Mesenchymal stem cell (in vitro differentiated cells and primary cell): ENCODE results near the gene LENEP.

Experiments
- DNase-seq: peaks from one replicate; pipeline ENCODE4 v3.0.0-alpha.2; 2013
- H2AFZ ChIP-seq: one replicate; pipeline ENCODE4 v1.6.1; 2013; ENCODE audit warnings: low read depth, mild to moderate bottlenecking, control low read depth, inconsistent platforms, low read length, moderate library complexity
- H2AK5ac ChIP-seq: 2 replicates; pipeline ENCODE4 v1.6.1; 2013; ENCODE audit warnings: low read length, moderate library complexity, mild to moderate bottlenecking, inconsistent platforms; ENCODE audit not compliant: severe bottlenecking
- H2BK120ac ChIP-seq: one replicate; pipeline ENCODE4 v1.6.1; 2013; ENCODE audit warnings: low read depth, mild to moderate bottlenecking, inconsistent platforms, low read length, moderate library complexity
- H2BK12ac ChIP-seq, 2 experiments: one replicate each; pipeline ENCODE4 v1.6.1; 2013; ENCODE audit warnings: inconsistent platforms in 2 of 2, low read length in 2 of 2, mild to moderate bottlenecking in 2 of 2, moderate library complexity in 2 of 2, control low read depth in 1 of 2
- H2BK15ac ChIP-seq: one replicate; pipeline ENCODE4 v1.6.1; 2013; ENCODE audit warnings: mild to moderate bottlenecking, low read depth, inconsistent platforms; ENCODE audit not compliant: poor library complexity, severe bottlenecking
- H2BK5ac ChIP-seq: 2 replicates; pipeline ENCODE4 v1.6.1; 2013; ENCODE audit warnings: low read depth, mild to moderate bottlenecking, low read length, control low read depth, inconsistent platforms; ENCODE audit not compliant: poor library complexity, severe bottlenecking
- H3K14ac ChIP-seq, 2 experiments: one replicate each; pipeline ENCODE4 v1.6.1; 2013; ENCODE audit warnings: inconsistent platforms in 2 of 2, low read length in 2 of 2, control low read depth in 1 of 2, mild to moderate bottlenecking in 1 of 2, moderate library complexity in 1 of 2
- H3K18ac ChIP-seq, 2 experiments: one replicate each; pipeline ENCODE4 v1.6.1; 2013; ENCODE audit warnings: inconsistent platforms in 2 of 2, low read length in 2 of 2, control low read depth in 1 of 2, low read depth in 1 of 2, mild to moderate bottlenecking in 1 of 2
- H3K23ac ChIP-seq, 2 experiments: one replicate each; pipeline ENCODE4 v1.6.1; 2013; ENCODE audit warnings: inconsistent platforms in 2 of 2, low read length in 2 of 2, mild to moderate bottlenecking in 2 of 2, moderate library complexity in 2 of 2, control low read depth in 1 of 2
- H3K27ac ChIP-seq: 2 replicates; pipeline ENCODE4 v1.5.1; 2013; ENCODE audit warnings: mild to moderate bottlenecking, moderate library complexity, low read length, control low read depth, inconsistent platforms; ENCODE audit not compliant: poor library complexity, severe bottlenecking
- H3K27me3 ChIP-seq, 2 experiments: 2 replicates each; pipeline versions ENCODE4 v1.6.1 to v1.7.0; 2013; ENCODE audit warnings: low read length in 2 of 2, mild to moderate bottlenecking in 2 of 2, moderate library complexity in 2 of 2, control low read depth in 1 of 2, inconsistent platforms in 1 of 2; ENCODE audit not compliant: control insufficient read depth in 1 of 2, insufficient read depth in 1 of 2
- H3K36me3 ChIP-seq, 2 experiments: 2 replicates each; pipeline versions ENCODE4 v1.6.1 to v1.7.0; 2013; ENCODE audit warnings: low read length in 2 of 2, control low read depth in 1 of 2, inconsistent platforms in 1 of 2, low read depth in 1 of 2, mild to moderate bottlenecking in 1 of 2; ENCODE audit not compliant: insufficient read depth in 2 of 2, control insufficient read depth in 1 of 2
- H3K4ac ChIP-seq, 2 experiments: one replicate each; pipeline ENCODE4 v1.6.1; 2013; ENCODE audit warnings: inconsistent platforms in 2 of 2, low read length in 2 of 2, mild to moderate bottlenecking in 2 of 2, moderate library complexity in 2 of 2, control low read depth in 1 of 2, low read depth in 1 of 2
- H3K4me1 ChIP-seq: 2 replicates; pipeline ENCODE4 v1.6.1; 2013; ENCODE audit warnings: low read depth, low read length, control low read depth; ENCODE audit not compliant: control insufficient read depth, insufficient read depth
- H3K4me2 ChIP-seq: 2 replicates; pipeline ENCODE4 v1.6.1; 2013; ENCODE audit warnings: low read length, mild to moderate bottlenecking, inconsistent platforms; ENCODE audit not compliant: poor library complexity, severe bottlenecking
- H3K4me3 ChIP-seq, 2 experiments: 2 replicates each; pipeline versions ENCODE4 v1.5.1 to v1.7.0; 2013; ENCODE audit warnings: low read length in 2 of 2, mild to moderate bottlenecking in 2 of 2, control low read depth in 1 of 2, low read depth in 1 of 2; ENCODE audit not compliant: insufficient read depth in 1 of 2
- H3K79me1 ChIP-seq: replicated peaks from 2 replicates; pipeline ENCODE4 v1.6.1; 2013; ENCODE audit warnings: mild to moderate bottlenecking, control low read depth, low read length, inconsistent platforms; ENCODE audit not compliant: poor library complexity, severe bottlenecking
- H3K9ac ChIP-seq: 2 replicates; pipeline ENCODE4 v1.7.0; 2013; ENCODE audit warnings: mild to moderate bottlenecking, low read length, moderate library complexity
- H3K9me3 ChIP-seq: 2 replicates; pipeline ENCODE4 v1.7.0; 2013; ENCODE audit warnings: mild to moderate bottlenecking, low read length; ENCODE audit not compliant: control insufficient read depth
- H4K8ac ChIP-seq: one replicate; pipeline ENCODE4 v1.6.1; 2013; ENCODE audit warnings: inconsistent platforms, mild to moderate bottlenecking, low read length, moderate library complexity
- H4K91ac ChIP-seq: one replicate; pipeline ENCODE4 v1.6.1; 2013; ENCODE audit warnings: mild to moderate bottlenecking, low read length, inconsistent platforms
- WGBS: methylation state at CpG from one replicate; pipeline ENCODE4 v1.1.7; 2013; ENCODE audit warnings: mixed read lengths; 5-methylcytosine and 5-hydroxymethylcytosine counted together

Gene LENEP

DNA sequence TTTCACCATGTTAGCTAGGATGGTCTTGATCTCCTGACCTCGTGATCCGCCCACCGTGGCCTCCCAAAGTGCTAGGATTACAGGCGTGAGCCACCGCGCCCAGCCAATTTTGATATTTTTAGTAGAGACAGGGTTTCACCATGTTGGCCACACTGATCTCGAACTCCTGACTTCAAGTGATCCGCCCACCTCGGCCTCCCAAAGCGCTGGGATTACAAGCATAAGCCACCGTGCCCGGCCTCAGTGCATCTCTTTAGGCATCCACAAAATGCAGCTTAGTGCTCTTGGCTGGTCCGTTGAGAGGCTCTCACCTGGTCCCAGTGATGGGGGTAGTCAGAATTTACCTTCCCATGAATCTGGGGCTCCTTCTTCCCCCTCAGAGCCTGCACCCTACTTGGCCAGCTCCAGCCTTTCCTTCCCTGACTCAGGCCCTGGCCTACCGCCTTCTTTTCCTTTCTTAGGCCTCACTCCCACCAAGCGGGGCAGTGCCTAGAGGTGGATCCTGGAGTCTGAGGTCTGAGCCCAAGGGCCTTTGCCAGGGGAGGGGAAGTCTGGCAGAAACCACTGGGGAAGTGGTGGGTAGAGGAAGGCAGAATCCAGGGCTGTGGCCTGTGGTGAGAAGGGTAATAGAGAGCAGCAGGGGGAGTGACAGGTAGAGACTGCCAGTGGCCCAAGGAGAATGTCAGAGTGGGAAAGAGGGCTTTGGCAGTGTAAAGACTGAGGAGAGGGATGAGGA, 3.7 kb downstream of the LENEP start:
- H2BK120ac ChIP-seq: no peak overlapping the region
- H3K23ac ChIP-seq: no peak overlapping the region
- H3K9me3 ChIP-seq: no peaks in the 10 kb centered on the region
- no peak overlapping the region for H2BK5ac ChIP-seq
- 90% methylated on average over 15 of the region's 15 CpGs for WGBS
- H3K27me3 ChIP-seq: no peaks in the 10 kb centered on the region
- H3K4me3 ChIP-seq: no peak overlapping the region
- H3K4me2 ChIP-seq: no peak overlapping the region
- no peak for DNase-seq
- H2AK5ac ChIP-seq: no peak overlapping the region
- peak overlapping the region in 1 of 2 experiments; percentile 51 for H3K4ac ChIP-seq
- H4K91ac ChIP-seq: no peak overlapping the region
- no peak overlapping the region for H3K27ac ChIP-seq
- peak overlapping the region in 1 of 2 experiments; percentile 24 for H2BK12ac ChIP-seq
- H2BK15ac ChIP-seq: no peak overlapping the region
- no peak overlapping the region for H3K14ac ChIP-seq
- H4K8ac ChIP-seq: no peak overlapping the region
- no peak overlapping the region for H3K9ac ChIP-seq
- H3K36me3 ChIP-seq: peaks cover 3 to 10% of the 10 kb centered on the region in 2 experiments
- H3K79me1 ChIP-seq: peaks cover 7% of the 10 kb centered on the region
- no peak overlapping the region for H3K18ac ChIP-seq
- no peak overlapping the region for H2AFZ ChIP-seq
- H3K4me1 ChIP-seq: peaks cover 30% of the 10 kb centered on the region

DNA sequence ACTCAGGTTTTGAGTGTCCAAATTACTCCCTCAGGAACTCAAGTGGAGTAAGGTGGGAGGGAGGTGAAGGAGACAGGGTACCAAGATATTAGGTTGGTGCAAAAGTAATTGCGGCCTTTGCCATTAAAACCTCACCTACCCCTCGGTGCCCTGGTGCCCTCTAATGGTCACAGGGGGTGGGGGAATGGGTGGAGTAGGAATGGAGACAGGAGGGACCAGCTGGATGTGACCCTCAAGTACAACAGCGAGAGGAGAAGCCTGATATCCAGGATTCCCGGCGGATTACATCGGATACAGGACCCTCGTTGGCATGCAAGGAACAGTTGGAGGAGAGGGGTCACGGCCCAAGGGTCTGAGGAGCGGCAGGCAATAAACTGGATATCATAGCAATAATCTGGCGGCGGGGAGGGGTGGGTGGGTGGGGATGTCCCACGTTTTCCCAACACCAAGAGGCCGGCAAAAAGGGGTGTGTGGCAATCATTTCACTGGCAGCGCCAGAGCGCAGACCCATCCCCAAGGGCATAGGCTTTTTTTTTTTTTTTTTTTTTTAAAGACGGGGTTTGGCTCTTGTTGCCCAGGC, 4.9 kb downstream of the LENEP start:
- Histone ChIP-seq H3K36me3 (peaks cover 0 to 4% of the 10 kb centered on the region in 2 experiments), H4K91ac (no peak overlapping the region), H3K27me3 (no peaks in the 10 kb centered on the region), H3K4ac (no peak overlapping the region), H3K4me1 (peaks cover 24% of the 10 kb centered on the region), H2AK5ac (peak overlapping the region; percentile 17), H3K4me2 (no peak overlapping the region), H3K27ac (no peak overlapping the region), H2BK12ac (peak overlapping the region in 1 of 2 experiments; percentile 55), H3K4me3 (no peak overlapping the region), H2BK120ac (no peak overlapping the region), H4K8ac (no peak overlapping the region), H2BK5ac (no peak overlapping the region), H3K18ac (no peak overlapping the region), H2AFZ (no peak overlapping the region), H3K9me3 (no peaks in the 10 kb centered on the region), H3K23ac (peak overlapping the region in 1 of 2 experiments; percentile 15), H3K9ac (peak overlapping the region; percentile 66), H2BK15ac (no peak overlapping the region), H3K14ac (no peak overlapping the region), H3K79me1 (peaks cover 7% of the 10 kb centered on the region)
- 92% methylated on average over 14 of the region's 16 CpGs for WGBS
- no peak for DNase-seq

DNA sequence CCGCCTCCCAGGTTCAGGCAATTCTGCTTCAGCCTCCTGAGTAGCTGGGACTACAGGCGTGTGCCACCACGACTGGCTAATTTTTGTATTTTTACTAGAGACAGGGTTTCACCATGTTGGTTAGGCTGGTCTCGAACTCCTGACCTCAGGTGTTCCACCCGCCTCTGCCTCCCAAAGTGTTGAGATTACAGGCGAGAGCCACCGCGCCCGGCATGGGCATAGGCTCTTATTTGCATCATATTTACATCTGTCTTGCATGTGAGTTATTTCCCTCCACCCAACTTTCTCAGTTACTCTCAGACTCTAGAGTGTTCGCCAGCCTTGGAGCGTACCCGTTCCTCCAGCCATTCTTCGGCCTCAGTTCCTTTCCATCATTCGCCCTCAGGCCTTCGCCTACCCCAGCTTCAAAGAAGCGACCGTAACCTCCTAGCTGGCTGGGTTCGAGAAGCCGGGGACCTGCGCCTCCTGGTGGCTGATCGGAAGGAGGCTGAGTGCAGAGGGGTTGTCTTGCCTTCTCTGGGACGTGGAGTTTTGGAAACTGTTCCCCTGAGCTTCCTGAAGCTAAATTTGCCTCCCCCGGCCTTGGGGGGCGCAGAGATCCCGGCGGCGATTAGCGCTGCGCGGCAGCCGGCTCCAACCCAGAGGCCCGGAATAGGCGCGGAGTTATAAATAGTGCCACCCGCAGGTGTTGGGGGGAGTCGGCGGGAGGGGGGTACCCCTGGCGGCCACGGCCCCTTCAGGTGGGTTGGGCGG, 5.6 kb downstream of the LENEP start:
- Histone ChIP-seq H2BK120ac (peak overlapping the region; percentile 76), H3K4me3 (peak overlapping the region in 1 of 2 experiments; percentile 63), H3K36me3 (no peaks in the 10 kb centered on the region), H3K4me2 (peak overlapping the region; percentile 95), H3K23ac (no peak overlapping the region), H3K18ac (peak overlapping the region in 1 of 2 experiments; percentile 49), H3K79me1 (peaks cover 7% of the 10 kb centered on the region), H2BK12ac (peak overlapping the region in 1 of 2 experiments; percentile 37), H2AFZ (no peak overlapping the region), H2AK5ac (no peak overlapping the region), H3K27ac (no peak overlapping the region), H3K9ac (peak overlapping the region; percentile 66), H3K4ac (no peak overlapping the region), H3K27me3 (no peaks in the 10 kb centered on the region), H2BK5ac (no peak overlapping the region), H3K9me3 (no peaks in the 10 kb centered on the region), H4K91ac (no peak overlapping the region), H3K14ac (no peak overlapping the region), H2BK15ac (no peak overlapping the region), H3K4me1 (peaks cover 20% of the 10 kb centered on the region), H4K8ac (peak overlapping the region; percentile 27)
- peak; percentile 62 for DNase-seq
- 33% methylated on average over 26 of the region's 40 CpGs for WGBS
